Kasumi-1 (cell line): ENCODE results near the gene CDH3.

ENCODE experiments used
- DNase-seq, 2 experiments: peaks; one replicate each; lab custom pipeline; 2025; lab: John Stamatoyannopoulos, UW

CDH3 gene

GRCh38 chr16:68737730-68738629 lies 92.9 kb downstream of the CDH3 start:
- DNase-seq = no peak

DNA sequence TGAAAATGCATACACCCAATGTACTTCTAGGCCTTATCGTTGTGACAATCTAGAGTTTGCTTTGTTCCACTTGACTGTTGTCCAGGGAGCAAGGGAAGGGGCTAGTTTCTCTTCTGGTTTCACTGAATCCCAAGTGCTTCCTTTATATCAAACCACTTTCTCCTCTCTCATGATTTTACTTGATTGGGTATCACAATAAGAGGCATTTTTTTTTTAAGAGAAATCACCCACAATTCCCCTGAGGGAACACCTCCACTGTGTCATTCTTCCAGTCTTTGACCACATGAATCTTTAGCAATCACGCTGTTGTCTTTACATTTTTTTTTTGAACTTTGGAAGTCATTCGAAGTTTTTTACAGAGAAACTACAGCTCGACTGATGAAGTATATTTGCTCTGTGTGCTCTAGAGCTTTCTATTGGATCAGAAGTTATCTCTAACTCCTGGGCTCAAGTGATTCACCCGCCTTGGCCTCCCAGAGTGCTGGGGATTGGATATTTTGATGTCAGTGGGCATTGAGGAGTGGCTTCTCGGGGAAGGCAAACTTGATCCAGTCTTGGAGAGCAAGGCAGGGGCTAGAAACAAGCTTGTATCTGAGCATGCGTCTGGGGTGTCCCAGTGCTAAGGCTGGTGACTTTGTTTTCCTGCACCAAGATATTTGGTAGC lies 95.0 kb downstream of the CDH3 start:
- DNase-seq = no peak

DNA sequence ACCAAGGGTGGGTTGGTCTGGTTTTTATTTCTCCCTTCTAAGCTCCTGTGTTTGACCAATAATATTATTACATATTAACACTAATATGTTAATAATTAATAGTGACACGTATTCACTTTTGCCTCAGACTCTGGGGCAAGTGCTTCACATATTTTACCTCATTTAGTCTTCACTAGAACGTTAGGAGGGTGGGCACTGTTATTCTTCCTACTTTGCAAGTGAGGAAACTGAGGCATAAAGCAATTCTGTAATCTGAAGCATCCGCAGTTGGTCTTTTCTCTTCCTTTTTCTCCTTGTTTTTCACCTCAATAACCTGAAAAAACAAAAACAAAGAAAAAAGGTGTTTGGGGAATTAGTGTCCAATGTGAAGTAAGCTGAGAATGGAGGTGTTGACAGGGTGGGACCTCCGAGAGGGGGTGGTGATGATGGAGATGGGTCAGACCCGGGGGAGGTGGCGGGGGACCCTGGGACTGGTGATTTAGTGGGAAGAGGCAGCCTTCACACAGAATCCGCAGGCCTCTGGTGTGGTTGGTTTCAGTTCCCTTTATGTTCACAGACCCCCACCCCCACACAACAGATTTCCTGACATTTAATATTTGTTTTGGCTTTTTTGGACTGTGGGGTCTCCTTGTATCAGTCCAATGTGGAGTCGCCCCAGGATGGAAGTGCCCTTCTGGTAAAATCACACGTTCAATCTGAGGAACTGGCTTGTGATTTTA lies 95.7 kb downstream of the CDH3 start:
- DNase-seq = no peak

DNA sequence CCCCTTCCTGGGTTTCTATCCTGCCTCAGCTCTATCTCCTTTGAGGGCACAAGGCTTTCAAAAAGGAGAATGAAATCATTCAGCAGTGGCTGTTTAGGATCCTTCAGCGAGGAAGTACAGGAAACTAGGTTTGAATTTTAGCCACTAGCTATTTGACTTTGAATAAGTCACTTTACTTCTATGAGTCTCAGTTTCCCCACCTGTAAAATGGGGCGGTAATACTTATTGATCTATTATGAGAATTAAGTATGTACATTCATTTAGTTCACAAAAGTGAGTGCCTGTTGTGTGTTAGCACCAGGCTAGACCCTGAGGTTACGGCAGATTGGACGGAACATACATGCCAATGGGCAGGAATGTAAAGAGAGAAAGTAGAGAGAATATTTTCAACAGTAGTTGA lies 98.6 kb downstream of the CDH3 start:
- DNase-seq = no peak

GRCh38 chr16:68744744-68745280 lies 99.7 kb downstream of the CDH3 start:
- no peak for DNase-seq

DNA sequence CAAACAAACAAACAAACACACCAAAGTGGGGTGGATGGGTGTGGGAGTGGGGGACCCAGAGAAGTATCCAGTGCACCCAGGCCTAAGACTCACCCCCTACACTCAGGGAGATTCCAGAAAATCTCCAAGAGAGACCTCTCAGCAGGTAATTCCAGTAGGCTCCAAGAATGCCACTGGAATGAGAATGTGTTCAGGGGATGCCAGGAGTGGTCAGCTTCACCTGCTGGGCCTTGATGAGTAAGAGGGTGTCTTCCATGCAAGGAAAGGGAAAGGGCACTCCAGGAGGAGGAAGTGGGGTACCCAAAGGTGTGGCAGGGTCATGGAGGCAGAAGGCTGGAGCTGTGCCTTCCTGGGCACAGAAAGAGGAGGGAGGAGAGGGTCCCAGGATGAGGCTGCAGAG lies 101.8 kb downstream of the CDH3 start:
- DNase-seq = no peak

GRCh38 chr16:68749432-68749831 lies 104.3 kb downstream of the CDH3 start:
- no peak for DNase-seq
